Calu3 (cell line): ENCODE data around the gene ASAP2. TPM values are rescaled to one million over a fixed set of nuclear protein-coding genes. Genes with fewer than 3 reads are reported as not detected.

Experiments used
- BruUV-seq: library from RNA; stranded (reverse); fragments of 400-500 nt; replicated peaks from 2 replicates; lab custom pipeline; 2021; lab: Mats Ljungman, UMichigan
- CTCF ChIA-PET: fragments of 300-600 bp; sonication (Branson Sonifier 250); formaldehyde crosslinking; loops from one replicate; lab custom pipeline; 2022; ENCODE audit warnings: antibody characterized with exemption; lab: Charles Lee
- DNase-seq: peaks from one replicate; pipeline ENCODE4 v3.0.0; 2022
- H3K27ac Mint-ChIP-seq: one replicate; pipeline ENCODE4 v1.8.0; 2022; ENCODE audit warnings: mixed read lengths; ENCODE audit not compliant: unreplicated experiment
- H3K27me3 Mint-ChIP-seq: one replicate; pipeline ENCODE4 v1.8.0; 2022; ENCODE audit warnings: mixed read lengths; ENCODE audit not compliant: unreplicated experiment
- H3K36me3 Mint-ChIP-seq: one replicate; pipeline ENCODE4 v1.8.0; 2022; ENCODE audit warnings: mild to moderate bottlenecking, moderate library complexity, mixed read lengths; ENCODE audit not compliant: insufficient read depth, unreplicated experiment
- H3K4me1 Mint-ChIP-seq: one replicate; pipeline ENCODE4 v1.8.0; 2022; ENCODE audit warnings: mild to moderate bottlenecking, low read depth, mixed read lengths; ENCODE audit not compliant: unreplicated experiment
- H3K4me3 Mint-ChIP-seq: one replicate; pipeline ENCODE4 v1.8.0; 2022; ENCODE audit warnings: mild to moderate bottlenecking, low read depth, moderate library complexity, mixed read lengths; ENCODE audit not compliant: unreplicated experiment
- H3K9me3 Mint-ChIP-seq: one replicate; pipeline ENCODE4 v1.8.0; 2022; ENCODE audit warnings: low read depth, mixed read lengths; ENCODE audit not compliant: unreplicated experiment
- CTCF ChIP-seq: fragments of 200-600 bp; IDR thresholded peaks from one replicate; pipeline ENCODE4 v1.8.0; 2022; ENCODE audit warnings: antibody characterized with exemption; ENCODE audit not compliant: unreplicated experiment
- intact Hi-C: fragments of 100-400 bp; cut with micrococcal nuclease; formaldehyde crosslinking; loops from one replicate; pipeline ENCODE4 v1.10.0; 2022; ENCODE audit not compliant: unreplicated experiment
- total RNA-seq: library from RNA; stranded (reverse); gene quantifications from 2 replicates; pipeline ENCODE4 v1.2.3, GENCODE V29; 2022

The ASAP2 gene
- total RNA-seq, 1 experiment from 2014 or later: 78.6 TPM

DNA sequence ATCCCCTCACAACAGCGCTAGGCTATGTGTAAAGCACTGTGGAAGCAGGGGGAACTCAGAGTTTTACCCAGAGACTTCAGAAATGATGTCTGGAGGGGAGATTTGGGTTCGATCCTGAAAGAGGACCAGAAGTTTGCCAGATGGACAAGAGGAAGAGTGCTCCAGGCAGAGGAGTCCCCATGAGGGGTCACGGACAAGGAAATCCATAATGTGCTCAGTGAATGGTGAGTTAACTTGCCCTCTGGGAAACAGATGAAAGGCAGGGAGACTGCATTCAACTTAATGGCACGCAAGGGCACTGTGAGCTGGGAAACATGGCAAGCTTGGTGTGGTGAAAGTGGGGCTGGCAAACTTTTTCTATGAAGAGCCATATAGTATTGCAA lies 6.0 kb upstream of the ASAP2 start:
- no TSS peak for BruUV-seq
- Mint-ChIP-seq H3K27ac (peak overlapping the region; percentile 65), H3K9me3 (no peaks in the 10 kb centered on the region), H3K27me3 (no peaks in the 10 kb centered on the region), H3K4me3 (no peak overlapping the region), H3K4me1 (peaks cover 34% of the 10 kb centered on the region), H3K36me3 (peaks cover under 1% of the 10 kb centered on the region)
- no peak for DNase-seq
- CTCF ChIA-PET: interaction anchor here (0.6 kb wide), 1 partner anchor 14 kb away, joined by 5 read pairs; no protein-coding TSS in a partner anchor
- no peak for TF ChIP-seq CTCF
- intact Hi-C loops: no loop called here

DNA sequence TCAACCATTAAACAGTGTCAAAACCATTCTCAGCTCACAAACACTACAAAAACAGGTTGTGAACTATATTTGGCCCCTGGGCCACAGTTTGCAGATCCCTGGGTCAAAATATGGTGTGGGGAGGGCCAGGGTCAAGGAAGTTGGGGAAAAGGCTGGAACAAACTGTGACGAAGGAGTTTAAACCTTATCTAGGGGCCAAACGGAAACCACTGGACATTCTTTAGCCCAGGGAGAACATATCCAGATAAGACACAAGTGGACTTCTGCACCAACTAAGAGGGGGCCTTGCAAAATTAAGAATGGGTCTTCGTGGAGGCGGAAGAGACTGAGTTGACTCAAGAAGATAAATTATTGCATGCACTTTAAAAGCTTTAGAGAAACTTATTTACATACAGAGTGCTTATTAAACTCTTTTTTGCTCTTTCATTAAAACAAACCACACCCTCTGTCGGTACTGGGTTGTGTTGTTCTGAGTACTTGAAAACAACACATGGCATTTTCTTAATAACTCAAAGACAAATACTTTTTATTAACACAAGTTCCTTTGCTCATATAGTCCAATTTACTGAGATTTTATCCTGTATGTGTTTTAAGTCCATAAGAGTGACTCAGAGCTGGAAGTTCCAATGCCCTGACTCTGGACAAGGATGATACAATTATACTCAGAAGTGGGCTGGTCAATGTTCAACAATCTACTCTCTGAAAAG lies 5.3 kb upstream of the ASAP2 start:
- DNase-seq: no peak
- no peak overlapping the region for H3K4me3 Mint-ChIP-seq
- peaks cover 40% of the 10 kb centered on the region for H3K4me1 Mint-ChIP-seq
- intact Hi-C loops: no loop called here
- peak overlapping the region; percentile 65 for H3K27ac Mint-ChIP-seq
- BruUV-seq: no TSS peak
- H3K27me3 Mint-ChIP-seq: no peaks in the 10 kb centered on the region
- peaks cover 7% of the 10 kb centered on the region for H3K36me3 Mint-ChIP-seq
- H3K9me3 Mint-ChIP-seq: no peaks in the 10 kb centered on the region
- CTCF ChIA-PET: no interaction called here
- no peak for TF ChIP-seq CTCF

DNA sequence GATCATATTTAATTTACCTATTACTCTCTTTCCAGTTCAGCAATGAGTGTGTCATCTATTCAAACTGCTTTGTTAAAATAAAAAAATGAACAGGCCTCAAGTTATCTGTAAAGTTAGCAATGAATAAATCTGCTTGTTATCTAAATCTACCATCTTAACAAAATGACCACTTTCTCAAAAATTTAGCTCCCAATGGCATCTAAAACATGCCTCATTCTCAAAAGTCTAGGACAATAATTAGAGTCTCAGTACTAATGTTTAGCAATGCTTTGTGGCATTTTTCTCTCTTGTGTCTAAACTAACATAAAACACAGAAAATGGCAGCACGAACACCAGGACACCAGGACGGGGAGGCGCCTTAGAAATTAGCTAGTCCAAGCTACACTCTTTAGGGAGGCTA lies 3.6 kb upstream of the ASAP2 start:
- intact Hi-C loops: no loop called here
- H3K9me3 Mint-ChIP-seq: no peaks in the 10 kb centered on the region
- no peak for DNase-seq
- no peaks in the 10 kb centered on the region for H3K27me3 Mint-ChIP-seq
- no peak overlapping the region for H3K27ac Mint-ChIP-seq
- TF ChIP-seq CTCF: no peak
- no peak overlapping the region for H3K4me3 Mint-ChIP-seq
- peaks cover 40% of the 10 kb centered on the region for H3K4me1 Mint-ChIP-seq
- BruUV-seq: no TSS peak
- CTCF ChIA-PET: no interaction called here
- H3K36me3 Mint-ChIP-seq: peaks cover 20% of the 10 kb centered on the region

DNA sequence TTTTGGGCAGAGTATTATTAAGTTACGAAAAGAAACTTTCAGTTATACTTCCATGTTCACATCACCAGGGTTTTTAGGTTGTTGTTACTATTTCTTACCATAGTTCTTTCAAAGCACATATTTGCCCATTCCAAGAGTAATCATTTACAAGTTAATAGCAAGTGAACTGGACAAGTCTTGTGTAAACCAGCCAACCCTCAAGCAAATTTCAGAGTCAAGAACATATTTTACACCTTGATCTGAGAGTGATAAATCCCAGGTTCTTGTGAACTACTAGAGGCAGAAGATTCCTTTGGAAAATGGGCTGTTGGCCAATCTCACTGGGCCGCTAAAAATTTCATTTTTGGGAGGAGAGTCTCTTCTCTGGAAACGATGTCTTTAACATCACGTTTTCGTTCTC lies 2.7 kb upstream of the ASAP2 start:
- Mint-ChIP-seq H3K4me3 (no peak overlapping the region), H3K4me1 (peaks cover 40% of the 10 kb centered on the region), H3K36me3 (peaks cover 28% of the 10 kb centered on the region), H3K27me3 (no peaks in the 10 kb centered on the region), H3K27ac (no peak overlapping the region), H3K9me3 (no peaks in the 10 kb centered on the region)
- DNase-seq: no peak
- CTCF ChIA-PET: no interaction called here
- no peak for TF ChIP-seq CTCF
- no TSS peak for BruUV-seq
- intact Hi-C loops: loop anchor here (2.0 kb wide), 2 partner anchors 25 to 129 kb away; no protein-coding TSS in a partner anchor
